ENCODE measurements around the gene HOXC6.

HOXC6 gene

GRCh38 chr12:54002915-54003389 lies 25.3 kb upstream of the HOXC6 start:
- DNase-seq, result no peak

GRCh38 chr12:54003625-54004024 lies 24.6 kb upstream of the HOXC6 start:
- DNase-seq, result no peak

GRCh38 chr12:54004063-54004840 lies 24.0 kb upstream of the HOXC6 start:
- DNase-seq, result no peak

DNA sequence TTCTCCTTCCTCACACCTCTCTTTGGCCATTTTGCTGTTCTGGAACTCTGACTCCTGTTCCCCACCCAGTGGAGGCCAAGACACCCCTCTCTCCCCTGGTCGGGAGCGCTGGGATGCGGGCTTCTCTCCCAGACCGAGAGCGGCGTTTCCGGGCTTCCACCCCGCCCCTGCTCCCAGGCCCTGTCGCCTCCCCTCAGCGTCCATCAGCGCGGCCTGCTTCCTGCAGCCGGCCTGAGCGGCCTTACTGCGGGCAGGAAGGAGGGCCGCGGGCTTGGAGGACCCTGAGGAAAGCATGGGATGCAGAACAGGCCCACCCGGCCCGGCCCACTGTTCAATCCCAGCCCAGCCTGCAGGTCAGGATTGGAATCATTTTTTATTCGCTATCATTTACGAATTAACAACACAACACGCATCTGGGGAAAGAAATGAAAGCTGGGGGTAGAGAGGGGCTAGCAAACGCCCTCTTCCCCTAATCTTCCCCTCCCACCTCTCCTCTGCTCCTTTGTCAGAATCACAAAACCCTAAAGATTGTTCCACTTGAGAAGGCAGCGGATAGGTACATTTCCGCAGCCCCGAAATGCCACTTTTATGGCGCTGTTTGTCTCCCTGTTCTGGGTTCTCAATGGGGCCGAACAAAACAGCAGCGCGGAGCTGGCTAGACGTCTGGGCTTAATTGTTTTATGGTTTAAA lies 23.3 kb upstream of the HOXC6 start:
- DNase-seq, result no peak

DNA sequence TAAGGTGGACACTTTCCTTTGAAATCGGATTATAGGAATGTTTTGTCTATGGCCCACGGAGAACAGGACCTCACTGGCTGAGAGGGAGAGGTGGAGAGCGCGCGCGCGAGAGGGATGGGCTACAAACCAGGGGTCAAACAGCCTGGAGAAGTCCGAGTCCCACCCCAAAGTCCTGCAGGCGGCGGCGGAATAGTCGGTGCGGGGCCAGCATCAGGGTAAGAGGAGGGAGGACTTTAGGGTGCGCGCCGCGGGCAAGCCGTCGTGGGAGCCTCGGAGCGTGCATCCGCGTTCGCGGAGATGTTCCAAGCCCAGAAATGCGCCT lies 22.7 kb upstream of the HOXC6 start:
- DNase-seq, result no peak

GRCh38 chr12:54005853-54006558 lies 22.2 kb upstream of the HOXC6 start:
- DNase-seq, result peak; percentile 80

- DNase-seq, result no peak
Observed at GRCh38 chr12:54006559-54007220, 21.6 kb upstream of the HOXC6 start.

GRCh38 chr12:54007538-54008259 lies 20.5 kb upstream of the HOXC6 start:
- no peak for DNase-seq

- DNase-seq, result no peak
Observed at GRCh38 chr12:54008260-54008552, 20.0 kb upstream of the HOXC6 start.

DNA sequence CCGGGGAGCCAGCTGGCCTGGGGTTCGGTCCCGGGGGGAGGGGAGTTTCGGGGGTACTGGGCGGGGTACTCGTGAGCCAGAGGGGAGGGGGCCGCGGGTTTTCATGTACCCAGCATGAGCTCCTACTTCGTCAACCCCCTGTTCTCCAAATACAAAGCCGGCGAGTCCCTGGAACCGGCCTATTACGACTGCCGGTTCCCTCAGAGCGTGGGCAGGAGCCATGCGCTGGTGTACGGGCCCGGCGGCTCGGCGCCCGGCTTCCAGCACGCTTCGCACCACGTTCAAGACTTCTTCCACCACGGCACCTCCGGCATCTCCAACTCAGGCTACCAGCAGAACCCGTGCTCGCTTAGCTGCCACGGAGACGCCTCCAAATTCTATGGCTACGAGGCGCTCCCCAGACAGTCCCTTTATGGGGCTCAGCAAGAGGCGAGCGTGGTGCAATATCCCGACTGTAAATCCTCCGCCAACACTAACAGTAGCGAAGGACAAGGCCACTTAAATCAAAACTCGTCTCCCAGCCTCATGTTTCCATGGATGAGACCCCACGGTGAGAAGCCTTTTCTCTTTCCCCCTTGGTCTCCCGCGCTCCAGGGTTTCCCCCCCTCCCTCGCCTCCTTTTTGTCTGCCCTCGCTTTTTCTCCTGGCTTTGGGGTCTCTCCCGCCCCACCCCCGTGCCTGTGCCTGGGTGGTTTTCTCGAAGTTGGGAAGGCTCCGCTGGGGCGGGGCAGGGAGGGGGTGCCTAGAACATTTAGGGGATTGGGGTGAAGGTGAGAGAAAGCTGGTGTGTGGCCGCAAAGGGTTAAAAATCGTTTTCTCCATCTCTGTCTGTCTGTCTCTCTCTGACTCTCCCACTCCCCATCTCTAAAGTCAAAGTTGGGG lies 18.8 kb upstream of the HOXC6 start:
- peak; percentile 49 for DNase-seq

- DNase-seq, result no peak
Observed at GRCh38 chr12:54010053-54010971, 17.9 kb upstream of the HOXC6 start.

DNA sequence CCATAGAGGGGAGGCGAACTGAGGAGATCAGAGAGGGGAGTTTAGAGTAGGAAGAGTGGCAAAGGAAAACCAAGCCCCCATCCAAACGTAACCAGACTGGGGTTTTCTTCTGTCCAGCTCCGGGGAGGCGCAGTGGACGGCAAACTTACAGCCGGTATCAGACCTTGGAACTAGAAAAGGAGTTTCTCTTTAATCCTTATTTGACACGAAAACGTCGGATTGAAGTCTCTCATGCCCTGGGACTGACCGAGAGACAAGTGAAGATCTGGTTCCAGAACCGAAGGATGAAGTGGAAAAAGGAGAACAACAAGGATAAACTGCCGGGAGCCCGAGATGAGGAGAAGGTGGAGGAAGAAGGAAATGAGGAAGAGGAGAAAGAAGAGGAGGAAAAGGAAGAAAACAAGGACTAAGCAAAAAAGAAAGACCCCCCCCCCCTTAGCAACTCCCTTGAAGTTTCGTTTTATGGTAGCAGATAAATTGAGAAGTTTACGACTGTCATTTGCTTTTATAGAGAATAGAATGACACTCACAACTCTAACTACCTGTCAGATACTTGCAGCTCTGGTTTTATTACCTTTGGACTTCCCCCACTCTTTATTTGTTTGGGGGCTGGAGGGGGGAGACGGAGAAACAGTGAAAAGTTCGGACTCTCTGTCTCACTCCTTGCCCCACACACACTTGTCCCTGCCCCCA lies 17.1 kb upstream of the HOXC6 start:
- no peak for DNase-seq

DNA sequence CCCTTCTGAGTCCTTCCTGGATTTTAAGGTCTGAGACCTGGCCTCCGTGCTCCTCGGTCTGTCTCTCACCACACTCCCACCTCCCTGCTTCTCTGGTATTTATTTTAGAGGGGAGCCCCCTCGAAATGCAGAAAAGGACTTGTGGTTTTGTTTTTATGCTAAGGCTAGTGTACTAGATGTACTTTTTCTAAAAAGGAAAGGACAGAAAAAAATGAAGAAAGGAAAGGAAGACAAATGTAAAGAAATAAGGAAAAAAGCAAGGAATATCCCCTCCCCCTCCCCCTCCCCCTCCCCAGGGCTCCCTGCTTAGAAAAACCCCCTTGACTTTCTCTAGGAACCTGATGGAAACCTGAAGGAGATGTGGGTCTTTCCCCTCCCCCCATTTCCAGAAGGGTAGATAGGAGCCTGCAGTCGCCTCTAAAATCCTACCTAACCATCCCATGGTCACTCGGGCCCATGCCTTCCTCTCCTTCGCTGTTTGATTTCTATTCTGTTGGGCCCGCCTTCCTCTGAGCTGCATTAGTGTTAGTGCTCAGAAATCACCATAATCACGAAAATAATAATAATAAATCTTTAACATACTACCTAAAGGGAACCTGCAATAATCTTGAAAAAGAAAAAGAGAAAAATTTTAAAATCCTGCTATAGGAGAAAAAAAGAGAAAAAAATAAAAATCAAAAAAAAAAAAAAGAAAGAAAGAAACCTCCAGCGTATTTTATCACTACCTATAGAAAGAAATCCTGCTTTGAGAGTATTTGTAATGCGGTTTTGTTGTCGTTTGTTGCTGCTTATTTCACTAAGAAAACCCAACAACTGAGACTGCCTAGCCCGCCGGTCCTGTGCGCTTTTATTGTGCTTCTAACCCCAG lies 16.3 kb upstream of the HOXC6 start:
- DNase-seq, result no peak

- no peak for DNase-seq
Observed at GRCh38 chr12:54012631-54013409, 15.4 kb upstream of the HOXC6 start.

DNA sequence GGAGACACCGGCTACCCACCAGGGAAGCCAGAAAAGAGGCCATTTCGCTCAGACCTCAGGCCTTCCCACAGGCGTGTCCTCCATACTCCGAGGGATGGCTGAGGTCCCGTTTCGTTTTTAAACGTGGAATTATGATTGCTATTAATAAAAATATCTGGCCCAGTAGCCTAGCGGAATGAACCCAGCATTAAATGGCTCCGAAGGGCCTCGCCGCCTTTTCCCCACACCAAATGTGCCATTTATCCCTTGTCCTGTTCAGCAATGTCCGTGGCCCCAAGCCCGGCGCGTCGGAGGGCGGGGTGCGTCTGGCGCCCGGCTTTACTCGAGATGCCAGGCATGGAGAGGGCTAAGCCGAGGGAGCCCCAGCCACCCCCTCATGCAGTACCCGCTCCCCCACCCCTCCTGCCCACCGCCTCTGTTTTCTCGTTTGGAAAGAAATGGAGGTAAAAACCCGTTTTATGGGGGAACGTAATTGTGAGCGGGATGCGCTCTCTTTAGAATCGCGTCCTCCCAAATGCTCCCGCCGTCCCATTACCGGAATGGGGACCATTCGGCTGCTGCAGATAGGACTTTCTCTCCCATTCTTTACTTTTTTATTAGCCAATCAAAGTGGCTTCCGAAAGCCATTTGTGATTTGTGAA lies 13.7 kb upstream of the HOXC6 start:
- no peak for DNase-seq

DNA sequence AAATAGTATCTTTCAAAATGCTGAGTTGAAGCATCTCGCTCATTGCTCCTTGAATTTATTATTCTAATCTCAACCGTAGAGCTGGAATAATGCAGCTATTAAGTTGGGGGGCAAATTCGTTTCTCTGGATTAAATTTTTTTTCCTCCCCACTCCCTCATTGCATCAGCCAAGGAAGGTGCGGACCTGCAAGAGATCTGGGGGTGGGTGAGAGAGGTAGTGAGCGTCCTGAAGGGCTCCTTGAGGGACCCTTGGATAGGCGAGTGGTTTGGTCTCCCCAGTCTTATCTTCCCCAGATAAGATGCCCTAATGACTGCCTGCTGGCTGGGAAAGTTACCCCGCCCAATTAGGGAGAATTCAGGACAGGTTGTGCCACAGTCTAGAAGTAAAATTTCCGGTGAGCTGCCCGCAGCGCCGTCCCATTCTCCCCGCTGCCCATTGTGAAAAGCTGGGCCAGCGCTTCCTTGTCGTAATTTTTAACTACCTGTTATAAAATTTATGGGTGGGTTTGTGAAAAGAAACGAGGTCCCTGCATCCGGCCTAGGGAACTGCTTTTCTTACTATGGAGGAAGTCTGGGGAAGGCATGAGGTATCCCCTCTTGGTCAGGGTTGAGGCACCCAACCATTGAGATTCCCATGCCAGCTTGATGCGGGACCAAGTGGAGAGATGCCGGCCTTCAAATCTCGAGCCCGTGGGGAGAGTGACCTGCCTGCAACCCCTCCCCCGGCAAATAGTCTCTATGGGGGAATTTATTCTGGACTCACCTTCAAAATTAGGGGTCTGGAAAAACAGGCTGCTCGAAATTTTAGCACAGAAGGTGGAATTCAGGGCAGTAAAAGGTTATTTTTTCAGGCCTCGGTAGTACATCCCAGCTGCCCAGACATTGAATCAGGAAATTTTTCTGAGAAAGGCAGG lies 13.0 kb upstream of the HOXC6 start:
- no peak for DNase-seq

- no peak for DNase-seq
Observed at GRCh38 chr12:54016051-54016450, 12.2 kb upstream of the HOXC6 start.

All from EL (cell line).